Liver (tissue), 9 donors: ENCODE measurements around the gene MEGF11. TPM values are rescaled to one million over a fixed set of nuclear protein-coding genes. Genes with fewer than 3 reads are reported as not detected.

Experiments used
- DNase-seq: peaks from one replicate; pipeline ENCODE4 v3.0.0-alpha.2; 2017; ENCODE audit warnings: low spot score
- H3K27ac ChIP-seq, 2 donors: one replicate each; pipeline ENCODE4 v1.7.0; 2013; ENCODE audit warnings: inconsistent platforms in 2 of 2, low read length in 2 of 2, control low read depth in 1 of 2, low read depth in 1 of 2, mild to moderate bottlenecking in 1 of 2
- H3K27me3 ChIP-seq, 4 donors: one replicate each; pipeline versions ENCODE4 v1.6.1 to v1.7.0; 2013; ENCODE audit warnings: low read length in 3 of 4, inconsistent platforms in 1 of 4, mild to moderate bottlenecking in 1 of 4, moderate library complexity in 1 of 4; ENCODE audit not compliant: control insufficient read depth in 4 of 4, insufficient read depth in 4 of 4
- H3K36me3 ChIP-seq, 4 donors: one replicate each; pipeline versions ENCODE4 v1.6.1 to v1.7.0; 2013; ENCODE audit warnings: low read length in 3 of 4, mild to moderate bottlenecking in 3 of 4, low read depth in 1 of 4, moderate library complexity in 1 of 4; ENCODE audit not compliant: control insufficient read depth in 4 of 4, insufficient read depth in 3 of 4
- H3K4me1 ChIP-seq, 4 donors: one replicate each; pipeline versions ENCODE4 v1.6.1 to v1.7.0; 2013; ENCODE audit warnings: low read length in 3 of 4, mild to moderate bottlenecking in 3 of 4, moderate library complexity in 1 of 4; ENCODE audit not compliant: control insufficient read depth in 4 of 4, insufficient read depth in 4 of 4
- H3K4me3 ChIP-seq, 3 donors: one replicate each; pipeline versions ENCODE4 v1.6.1 to v1.7.0; 2013; ENCODE audit warnings: low read length in 3 of 3, control low read depth in 1 of 3, low read depth in 1 of 3, mild to moderate bottlenecking in 1 of 3
- H3K9ac ChIP-seq, 2 donors: one replicate each; pipeline ENCODE4 v1.7.0; 2013; ENCODE audit warnings: low read length in 2 of 2, mild to moderate bottlenecking in 2 of 2, moderate library complexity in 2 of 2, control low read depth in 1 of 2, low read depth in 1 of 2
- H3K9me3 ChIP-seq, 4 donors: one replicate each; pipeline versions ENCODE4 v1.6.1 to v1.7.0; 2013; ENCODE audit warnings: low read length in 3 of 4; ENCODE audit not compliant: control insufficient read depth in 4 of 4
- ATF3 ChIP-seq: IDR thresholded peaks from 2 replicates; pipeline ENCODE4 v1.6.1; 2016; ENCODE audit warnings: antibody characterized with exemption
- CTCF ChIP-seq: fragments of 150-350 bp; IDR thresholded peaks from 2 replicates; pipeline ENCODE4 v1.5.1; 2017; ENCODE audit warnings: improper control_type of control experiment, low read depth, low read length; ENCODE audit not compliant: missing input control
- EGR1 ChIP-seq, 2 donors: IDR thresholded peaks; 2 replicates each; pipeline ENCODE4 v1.6.1; 2016 to 2018; ENCODE audit warnings: antibody characterized with exemption in 2 of 2, low read depth in 2 of 2
- FOXA2 ChIP-seq: IDR thresholded peaks from 2 replicates; pipeline ENCODE4 v1.6.1; 2016; ENCODE audit warnings: antibody characterized with exemption
- GABPA ChIP-seq, 2 donors: IDR thresholded peaks in 1 of 2; conservative IDR thresholded peaks in 1 of 2; 2 replicates each; pipeline ENCODE4 v1.6.1; 2016; ENCODE audit warnings: antibody characterized with exemption in 2 of 2, mild to moderate bottlenecking in 1 of 2, moderate library complexity in 1 of 2
- HNF4A ChIP-seq, 2 donors: conservative IDR thresholded peaks; 2 replicates each; pipeline ENCODE4 v1.6.1; 2016; ENCODE audit warnings: antibody characterized with exemption in 2 of 2, mild to moderate bottlenecking in 2 of 2
- JUND ChIP-seq, 2 donors: IDR thresholded peaks; 2 replicates each; pipeline ENCODE4 v1.6.1; 2016; ENCODE audit warnings: antibody characterized with exemption in 2 of 2
- MAX ChIP-seq: IDR thresholded peaks from 2 replicates; pipeline ENCODE4 v1.6.1; 2016; ENCODE audit warnings: antibody characterized with exemption
- RAD21 ChIP-seq, 2 donors: IDR thresholded peaks; 2 replicates each; pipeline ENCODE4 v1.6.1; 2016; ENCODE audit warnings: antibody characterized with exemption in 2 of 2, mild to moderate bottlenecking in 2 of 2
- REST ChIP-seq: IDR thresholded peaks from 2 replicates; pipeline ENCODE4 v1.6.1; 2016; ENCODE audit warnings: antibody characterized with exemption, mild to moderate bottlenecking
- RXRA ChIP-seq, 2 donors: IDR thresholded peaks; 2 replicates each; pipeline ENCODE4 v1.6.1; 2017 to 2018; ENCODE audit warnings: antibody characterized with exemption in 2 of 2, mild to moderate bottlenecking in 1 of 2
- SP1 ChIP-seq: IDR thresholded peaks from 2 replicates; pipeline ENCODE4 v1.6.1; 2018; ENCODE audit warnings: antibody characterized with exemption, mild to moderate bottlenecking
- TAF1 ChIP-seq: conservative IDR thresholded peaks from 2 replicates; pipeline ENCODE4 v1.6.1; 2016; ENCODE audit warnings: antibody characterized with exemption, mild to moderate bottlenecking
- YY1 ChIP-seq: IDR thresholded peaks from 2 replicates; pipeline ENCODE4 v1.6.1; 2016; ENCODE audit warnings: antibody characterized with exemption, mild to moderate bottlenecking
- WGBS: extraction: QIAGEN DNeasy Blood & Tissue Kit; methylation state at CpG from one replicate; pipeline ENCODE4 v1.1.7; 2013; 5-methylcytosine and 5-hydroxymethylcytosine counted together
- polyA plus RNA-seq, 2 donors: library from polyadenylated mRNA; stranded (reverse) in 1 of 2; unstranded in 1 of 2; fragments of 200-250 nt in 1 of 2; fragments of >200 nt in 1 of 2; fragmentation: Nextera tagmentation in 1 of 2; extraction: Ambion mirVana in 1 of 2; gene quantifications; one replicate each; pipeline versions ENCODE4 v1.2.1 to v1.2.3, GENCODE V29; 2013 to 2015
- total RNA-seq, 2 donors: library from RNA; depleted of rRNA; stranded (reverse); fragments of >200 nt; gene quantifications; one replicate each; pipeline ENCODE4 v1.2.3, GENCODE V29; 2014
- donor health status: healthy.
- donor health status: healthy.
- donor health status: healthy.
- donor health status: healthy.
- donor health status: healthy.

MEGF11 gene
- total and polyA plus RNA-seq, 4 donors = under 0.01 to 0.51 (median 0.03) TPM; not detected in 1

- Histone ChIP-seq H3K4me3 (no peak overlapping the region), H3K27ac (no peak overlapping the region), H3K36me3 (no peaks in the 10 kb centered on the region), H3K9me3 (no peaks in the 10 kb centered on the region), H3K9ac (no peak overlapping the region), H3K27me3 (no peaks in the 10 kb centered on the region), H3K4me1 (no peaks in the 10 kb centered on the region)
- TF ChIP-seq FOXA2 = no peak
- TF ChIP-seq ATF3 = no peak
- no peak for TF ChIP-seq YY1
- TF ChIP-seq EGR1 (IDR thresholded peaks at IDR 0.05; ENCODE audit: low read depth in 2 of 2) = no peak
- no peak for TF ChIP-seq RXRA (IDR thresholded peaks at IDR 0.05)
- TF ChIP-seq SP1 = no peak
- TF ChIP-seq MAX = no peak
- TF ChIP-seq JUND (IDR thresholded peaks at IDR 0.05) = no peak
- no peak for TF ChIP-seq RAD21 (IDR thresholded peaks at IDR 0.05)
- TF ChIP-seq HNF4A (conservative IDR thresholded peaks at IDR 0.05) = no peak
- no peak for TF ChIP-seq GABPA (IDR thresholded peaks at IDR 0.05 in 1 of 2, conservative IDR thresholded peaks at IDR 0.05 in 1 of 2)
- no peak for TF ChIP-seq CTCF
- TF ChIP-seq TAF1 = no peak
- no peak for TF ChIP-seq REST
- DNase-seq = no peak
- WGBS = 58% methylated on average over 11 of the region's 11 CpGs
Observed at GRCh38 chr15:66019368-66019767, 234.2 kb downstream of the MEGF11 start.

GRCh38 chr15:66018488-66018797, 235.1 kb downstream of the MEGF11 start:
- 85% methylated on average over 8 of the region's 8 CpGs for WGBS
- TF ChIP-seq JUND (IDR thresholded peaks at IDR 0.05) (no peak), HNF4A (conservative IDR thresholded peaks at IDR 0.05) (no peak), RAD21 (IDR thresholded peaks at IDR 0.05) (no peak), SP1 (no peak), YY1 (no peak), MAX (no peak)
- H3K4me1 ChIP-seq = no peaks in the 10 kb centered on the region
- H3K4me3 ChIP-seq = no peak overlapping the region
- no peaks in the 10 kb centered on the region for H3K27me3 ChIP-seq
- H3K9ac ChIP-seq = no peak overlapping the region
- H3K27ac ChIP-seq = no peak overlapping the region
- H3K36me3 ChIP-seq = no peaks in the 10 kb centered on the region
- no peak for DNase-seq
- no peaks in the 10 kb centered on the region for H3K9me3 ChIP-seq
